KMS-11 (cell line): ENCODE results near the gene KAZN.

ENCODE experiments used
- H2AFZ ChIP-seq: fragments of 200-600 bp; sonication (generic); 2 replicates; pipeline ENCODE4 v1.6.1; 2016; ENCODE audit warnings: antibody characterized with exemption, mixed run types, low read depth
- H3K27ac ChIP-seq: fragments of 200-600 bp; sonication (generic); 2 replicates; pipeline ENCODE4 v1.6.1; 2016; ENCODE audit warnings: mild to moderate bottlenecking, mixed run types
- H3K27me3 ChIP-seq: fragments of 200-600 bp; sonication (generic); 2 replicates; pipeline ENCODE4 v1.6.1; 2017; ENCODE audit warnings: mild to moderate bottlenecking, low read depth, mixed run types, moderate library complexity; ENCODE audit not compliant: insufficient read depth
- H3K36me3 ChIP-seq: fragments of 200-600 bp; sonication (generic); 2 replicates; pipeline ENCODE4 v1.6.1; 2017; ENCODE audit warnings: mild to moderate bottlenecking, mixed run types; ENCODE audit not compliant: insufficient read depth
- H3K4me1 ChIP-seq: fragments of 200-600 bp; sonication (generic); 2 replicates; pipeline ENCODE4 v1.6.1; 2016; ENCODE audit warnings: mild to moderate bottlenecking, low read depth, mixed run types; ENCODE audit not compliant: poor library complexity, severe bottlenecking
- H3K4me2 ChIP-seq: fragments of 200-600 bp; sonication (generic); 2 replicates; pipeline ENCODE4 v1.7.0; 2016; ENCODE audit warnings: mild to moderate bottlenecking, mixed run types
- H3K4me3 ChIP-seq: fragments of 200-600 bp; sonication (generic); IDR thresholded peaks from 2 replicates; pipeline ENCODE4 v1.6.1; 2017; ENCODE audit warnings: low read depth, low read length, mixed read lengths; ENCODE audit not compliant: insufficient read depth
- H3K79me2 ChIP-seq: fragments of 200-600 bp; sonication (generic); 2 replicates; pipeline ENCODE4 v1.6.1; 2016; ENCODE audit warnings: low read depth, mixed run types; ENCODE audit not compliant: insufficient read depth
- H3K9ac ChIP-seq: fragments of 200-600 bp; sonication (generic); 2 replicates; pipeline ENCODE4 v1.6.1; 2016; ENCODE audit warnings: mild to moderate bottlenecking, mixed run types
- H4K20me1 ChIP-seq: fragments of 200-600 bp; sonication (generic); 2 replicates; pipeline ENCODE4 v1.6.1; 2016; ENCODE audit warnings: mild to moderate bottlenecking, mixed run types; ENCODE audit not compliant: insufficient read depth
- TF ChIP-seq, protein P1 (sequence below): fragments of 200-600 bp; sonication (generic); conservative IDR thresholded peaks from 2 replicates; pipeline ENCODE4 v1.6.1; 2017; ENCODE audit warnings: low read depth, mild to moderate bottlenecking, antibody characterized with exemption, low read length, moderate library complexity, mixed read lengths

KAZN gene

GRCh38 chr1:14812189-14812588, 213.7 kb downstream of the KAZN start:
- Histone ChIP-seq H3K9ac (no peak overlapping the region), H3K36me3 (no peaks in the 10 kb centered on the region), H4K20me1 (no peaks in the 10 kb centered on the region), H3K4me3 (no peak overlapping the region), H3K4me1 (no peaks in the 10 kb centered on the region), H3K27me3 (no peaks in the 10 kb centered on the region), H3K4me2 (no peak overlapping the region), H2AFZ (no peak overlapping the region), H3K79me2 (no peaks in the 10 kb centered on the region), H3K27ac (no peak overlapping the region)
- TF ChIP-seq, protein P1, sequence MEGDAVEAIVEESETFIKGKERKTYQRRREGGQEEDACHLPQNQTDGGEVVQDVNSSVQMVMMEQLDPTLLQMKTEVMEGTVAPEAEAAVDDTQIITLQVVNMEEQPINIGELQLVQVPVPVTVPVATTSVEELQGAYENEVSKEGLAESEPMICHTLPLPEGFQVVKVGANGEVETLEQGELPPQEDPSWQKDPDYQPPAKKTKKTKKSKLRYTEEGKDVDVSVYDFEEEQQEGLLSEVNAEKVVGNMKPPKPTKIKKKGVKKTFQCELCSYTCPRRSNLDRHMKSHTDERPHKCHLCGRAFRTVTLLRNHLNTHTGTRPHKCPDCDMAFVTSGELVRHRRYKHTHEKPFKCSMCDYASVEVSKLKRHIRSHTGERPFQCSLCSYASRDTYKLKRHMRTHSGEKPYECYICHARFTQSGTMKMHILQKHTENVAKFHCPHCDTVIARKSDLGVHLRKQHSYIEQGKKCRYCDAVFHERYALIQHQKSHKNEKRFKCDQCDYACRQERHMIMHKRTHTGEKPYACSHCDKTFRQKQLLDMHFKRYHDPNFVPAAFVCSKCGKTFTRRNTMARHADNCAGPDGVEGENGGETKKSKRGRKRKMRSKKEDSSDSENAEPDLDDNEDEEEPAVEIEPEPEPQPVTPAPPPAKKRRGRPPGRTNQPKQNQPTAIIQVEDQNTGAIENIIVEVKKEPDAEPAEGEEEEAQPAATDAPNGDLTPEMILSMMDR: no peak

DNA sequence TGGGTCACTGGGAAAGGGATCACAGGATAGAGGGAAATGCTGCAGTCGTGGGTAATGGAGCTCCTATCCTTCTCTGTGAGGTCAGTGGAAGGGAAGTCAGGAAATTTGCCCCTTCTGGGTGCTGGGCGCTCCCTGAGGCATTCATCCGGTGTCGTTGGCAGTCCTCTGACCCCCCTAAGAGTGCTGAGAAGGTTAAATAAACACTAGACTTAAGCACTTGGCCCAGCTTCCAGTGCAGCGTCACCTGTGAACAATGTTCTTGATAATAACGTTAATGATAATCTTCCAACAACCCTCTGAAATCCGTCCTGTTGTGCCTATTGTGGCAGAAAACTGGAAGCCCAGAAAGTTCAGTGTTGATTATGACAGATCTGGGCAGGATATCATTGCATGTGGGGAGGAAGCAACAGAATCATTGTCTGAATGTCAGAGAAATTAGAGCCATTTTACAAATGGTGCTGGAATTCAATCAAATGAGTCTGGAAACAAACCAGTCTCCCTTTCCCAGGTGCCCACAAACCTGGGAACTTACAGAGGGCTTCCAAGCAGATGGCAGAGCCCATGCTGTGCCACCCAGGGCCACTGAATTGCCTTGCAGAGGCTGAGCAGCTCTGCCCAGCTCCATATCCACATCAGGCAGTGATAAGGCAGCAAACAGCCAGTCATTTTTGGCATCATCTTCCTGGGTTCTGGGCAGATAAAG, 216.8 kb downstream of the KAZN start:
- no peak overlapping the region for H3K4me3 ChIP-seq
- no peak overlapping the region for H3K9ac ChIP-seq
- no peak overlapping the region for H3K27ac ChIP-seq
- H3K4me1 ChIP-seq: no peaks in the 10 kb centered on the region
- TF ChIP-seq, protein P1: no peak
- no peaks in the 10 kb centered on the region for H3K27me3 ChIP-seq
- no peaks in the 10 kb centered on the region for H3K36me3 ChIP-seq
- H3K4me2 ChIP-seq: no peak overlapping the region
- H2AFZ ChIP-seq: no peak overlapping the region
- H4K20me1 ChIP-seq: no peaks in the 10 kb centered on the region
- no peaks in the 10 kb centered on the region for H3K79me2 ChIP-seq

GRCh38 chr1:14817223-14818170, 219.0 kb downstream of the KAZN start:
- Histone ChIP-seq H3K4me3 (no peak overlapping the region), H3K27ac (no peak overlapping the region), H3K4me1 (no peaks in the 10 kb centered on the region), H3K4me2 (no peak overlapping the region), H3K79me2 (no peaks in the 10 kb centered on the region), H3K9ac (no peak overlapping the region), H3K27me3 (no peaks in the 10 kb centered on the region), H3K36me3 (no peaks in the 10 kb centered on the region), H2AFZ (no peak overlapping the region), H4K20me1 (no peaks in the 10 kb centered on the region)
- TF ChIP-seq, protein P1: no peak

- H3K27me3 ChIP-seq: no peaks in the 10 kb centered on the region
- H3K79me2 ChIP-seq: no peaks in the 10 kb centered on the region
Measured at GRCh38 chr1:14820295-14821085, 222.0 kb downstream of the KAZN start.

More at GRCh38 chr1:14820295-14821085, 222.0 kb downstream of the KAZN start:
- no peaks in the 10 kb centered on the region for H3K4me1 ChIP-seq
- H4K20me1 ChIP-seq: no peaks in the 10 kb centered on the region
- H3K4me2 ChIP-seq: no peak overlapping the region
- no peak overlapping the region for H3K27ac ChIP-seq
- no peaks in the 10 kb centered on the region for H3K36me3 ChIP-seq
- H2AFZ ChIP-seq: no peak overlapping the region
- no peak overlapping the region for H3K9ac ChIP-seq
- TF ChIP-seq, protein P1: no peak
- no peak overlapping the region for H3K4me3 ChIP-seq
